ENCODE results near the gene UNC45B.
"Not testable (repeated sequence)": the region's sequence is repeated elsewhere in the genome, so short reads cannot be mapped to it uniquely, and the experiment has no call there.

DNA sequence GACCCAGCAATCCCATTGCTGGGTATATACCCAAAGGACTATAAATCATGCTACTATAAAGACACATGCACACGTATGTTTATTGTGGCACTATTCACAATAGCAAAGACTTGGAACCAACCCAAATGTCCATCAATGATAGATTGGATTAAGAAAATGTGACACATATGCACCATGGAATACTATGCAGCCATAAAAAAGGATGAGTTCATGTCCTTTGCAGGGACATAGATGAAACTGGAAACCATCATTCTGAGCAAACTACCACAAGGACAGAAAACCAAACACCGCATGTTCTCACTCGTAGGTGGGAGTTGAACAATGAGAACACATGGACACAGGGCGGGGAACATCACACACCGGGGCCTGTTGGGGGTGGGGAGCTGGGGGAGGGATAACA lies 31.8 kb downstream of the UNC45B start:
- not testable (repeated sequence) for TF ChIP-seq CTCF (IDR thresholded peaks at IDR 0.05); NFE2L1 (CRISPR knock-in tag; IDR thresholded peaks at IDR 0.05); SP1 (CRISPR knock-in tag; conservative IDR thresholded peaks at IDR 0.05)
